H1 (cell line): ENCODE measurements around the gene RPP25.

Experiments
- CHD2 ChIP-seq: IDR thresholded peaks from 2 replicates; pipeline ENCODE4 v1.6.1; 2012; ENCODE audit warnings: low read length, improper control_type of control experiment
- CTCF ChIP-seq, 3 experiments: IDR thresholded peaks; 1 replicate in 2 of 3; 2 replicates in 1 of 3; pipeline versions ENCODE4 v1.5.1 to v1.6.1; 2011; ENCODE audit warnings: low read length in 3 of 3, mild to moderate bottlenecking in 3 of 3, inconsistent platforms in 2 of 3, low read depth in 1 of 3, moderate library complexity in 1 of 3; ENCODE audit not compliant: insufficient read depth in 1 of 3; ENCODE audit errors: control extremely low read depth in 1 of 3
- GTF2F1 ChIP-seq: IDR thresholded peaks from 2 replicates; pipeline ENCODE4 v1.6.1; 2012; ENCODE audit warnings: low read depth, low read length, improper control_type of control experiment, borderline replicate concordance
- JUN ChIP-seq: IDR thresholded peaks from 2 replicates; pipeline ENCODE4 v1.6.1; 2011; ENCODE audit warnings: low read depth, mild to moderate bottlenecking, improper control_type of control experiment, low read length
- POLR2A ChIP-seq, 2 experiments: IDR thresholded peaks; 1 replicate in 1 of 2; 2 replicates in 1 of 2; pipeline ENCODE4 v1.6.1; 2011; ENCODE audit warnings: low read depth in 2 of 2, low read length in 2 of 2, mild to moderate bottlenecking in 2 of 2; ENCODE audit errors: control extremely low read depth in 1 of 2

- TF ChIP-seq CTCF (IDR thresholded peaks at IDR 0.05; ENCODE audit: control extremely low read depth in 1 of 3, insufficient read depth in 1 of 3, low read depth in 1 of 3, low read length in 3 of 3): no peak
- TF ChIP-seq GTF2F1: no peak
- TF ChIP-seq POLR2A (IDR thresholded peaks at IDR 0.05; ENCODE audit: control extremely low read depth in 1 of 2, low read depth in 2 of 2, low read length in 2 of 2): no peak
- TF ChIP-seq CHD2: no peak
- TF ChIP-seq JUN: no peak
These were observed 38.1 kb upstream of the RPP25 start for GRCh38 chr15:74994685-74995084.
